Neural progenitor cell (in vitro differentiated cells): ENCODE measurements around the gene UBAC1. TPM values are rescaled to one million over a fixed set of nuclear protein-coding genes. Genes with fewer than 3 reads are reported as not detected.
A peak's percentile ranks its signal among the peaks of the same experiment; 100 is the strongest.

Experiments used
- DNase-seq: peaks from one replicate; pipeline ENCODE4 v3.0.0-alpha.2; 2016; ENCODE audit warnings: low spot score
- H2AFZ ChIP-seq: fragments of 200-600 bp; sonication (generic); replicated peaks from 2 replicates; pipeline ENCODE4 v1.6.1; 2016; ENCODE audit warnings: antibody characterized with exemption
- H3F3A ChIP-seq: fragments of 200-600 bp; sonication (generic); 2 replicates; pipeline ENCODE4 v1.6.1; 2016; ENCODE audit warnings: antibody characterized with exemption, low read depth
- H3K27ac ChIP-seq: fragments of 200-600 bp; sonication (generic); 2 replicates; pipeline ENCODE4 v1.5.1; 2016; ENCODE audit warnings: mild to moderate bottlenecking
- H3K27me3 ChIP-seq: fragments of 200-600 bp; sonication (generic); 2 replicates; pipeline ENCODE4 v1.6.1; 2016; ENCODE audit warnings: mild to moderate bottlenecking, moderate library complexity
- H3K36me3 ChIP-seq: fragments of 200-600 bp; sonication (generic); 2 replicates; pipeline ENCODE4 v1.5.1; 2016
- H3K4me1 ChIP-seq: fragments of 200-600 bp; sonication (generic); 2 replicates; pipeline ENCODE4 v1.6.1; 2016; ENCODE audit warnings: mixed run types
- H3K4me2 ChIP-seq: fragments of 200-600 bp; sonication (generic); 2 replicates; pipeline ENCODE4 v1.6.1; 2016
- H3K4me3 ChIP-seq: fragments of 200-600 bp; sonication (generic); 2 replicates; pipeline ENCODE4 v1.5.1; 2016
- H3K79me2 ChIP-seq: fragments of 200-600 bp; sonication (generic); 2 replicates; pipeline ENCODE4 v1.6.1; 2016; ENCODE audit warnings: low read depth
- H3K9ac ChIP-seq: fragments of 200-600 bp; sonication (generic); 2 replicates; pipeline ENCODE4 v1.6.1; 2016
- H3K9me3 ChIP-seq: fragments of 200-600 bp; sonication (generic); 2 replicates; pipeline ENCODE4 v1.5.1; 2016; ENCODE audit warnings: low read depth
- H4K20me1 ChIP-seq: fragments of 200-600 bp; sonication (generic); 2 replicates; pipeline ENCODE4 v1.6.1; 2016; ENCODE audit warnings: low read depth
- H3K27ac Mint-ChIP-seq: 3 replicates; pipeline ENCODE4 v1.8.0; 2021; ENCODE audit warnings: mixed read lengths
- H3K27me3 Mint-ChIP-seq: 2 replicates; pipeline ENCODE4 v1.8.0; 2022; ENCODE audit warnings: low read depth, mild to moderate bottlenecking, inconsistent platforms, moderate library complexity, mixed read lengths; ENCODE audit not compliant: insufficient read depth
- H3K36me3 Mint-ChIP-seq: 3 replicates; pipeline ENCODE4 v1.8.0; 2021; ENCODE audit warnings: mixed read lengths
- H3K4me1 Mint-ChIP-seq: 3 replicates; pipeline ENCODE4 v1.8.0; 2021; ENCODE audit warnings: mixed read lengths
- H3K4me3 Mint-ChIP-seq: 3 replicates; pipeline ENCODE4 v1.8.0; 2021; ENCODE audit warnings: mild to moderate bottlenecking, moderate library complexity, mixed read lengths
- H3K9me3 Mint-ChIP-seq: 3 replicates; pipeline ENCODE4 v1.8.0; 2020; ENCODE audit warnings: mixed read lengths
- CTCF ChIP-seq: fragments of 200-600 bp; sonication (generic); IDR thresholded peaks from 2 replicates; pipeline ENCODE4 v1.5.1; 2017; ENCODE audit warnings: antibody characterized with exemption, mild to moderate bottlenecking
- EZH2 ChIP-seq: fragments of 200-600 bp; sonication (generic); IDR thresholded peaks from 2 replicates; pipeline ENCODE4 v1.6.1; 2017; ENCODE audit warnings: antibody characterized with exemption, mild to moderate bottlenecking, moderate library complexity
- EZH2phosphoT487 ChIP-seq: fragments of 200-600 bp; sonication (generic); IDR thresholded peaks from 2 replicates; pipeline ENCODE4 v1.6.1; 2017; ENCODE audit warnings: antibody characterized with exemption
- total RNA-seq: library from RNA; depleted of rRNA; stranded (reverse); fragments of >200 nt; gene quantifications from 2 replicates; pipeline ENCODE4 v1.2.3, GENCODE V29; 2015; ENCODE audit warnings: low replicate concordance

The UBAC1 gene
- total RNA-seq, 1 donor from 2014 or later, result 66.0 TPM

- H3K9me3 ChIP-seq, result no peaks in the 10 kb centered on the region
- Mint-ChIP-seq H3K4me1 (peaks cover 2% of the 10 kb centered on the region), H3K9me3 (no peaks in the 10 kb centered on the region), H3K27ac (peak overlapping the region; percentile 37), H3K36me3 (peaks cover 2% of the 10 kb centered on the region), H3K4me3 (no peak overlapping the region), H3K27me3 (peaks cover 4% of the 10 kb centered on the region)
- H3K27ac ChIP-seq, result no peak overlapping the region
- no peaks in the 10 kb centered on the region for H3K79me2 ChIP-seq
- no peak overlapping the region for H2AFZ ChIP-seq
- no peaks in the 10 kb centered on the region for H4K20me1 ChIP-seq
- no peak overlapping the region for H3K4me3 ChIP-seq
- TF ChIP-seq EZH2 (no peak), CTCF (no peak), EZH2phosphoT487 (no peak)
- H3F3A ChIP-seq, result no peaks in the 10 kb centered on the region
- H3K9ac ChIP-seq, result no peak overlapping the region
- no peaks in the 10 kb centered on the region for H3K36me3 ChIP-seq
- no peak overlapping the region for H3K4me2 ChIP-seq
- no peak for DNase-seq
- no peaks in the 10 kb centered on the region for H3K4me1 ChIP-seq
- H3K27me3 ChIP-seq, result no peaks in the 10 kb centered on the region
Measured at GRCh38 chr9:135924628-135925338, 36.4 kb downstream of the UBAC1 start.

GRCh38 chr9:135923508-135923907 is 37.7 kb downstream of the UBAC1 start:
- Mint-ChIP-seq H3K27me3 (peaks cover 4% of the 10 kb centered on the region), H3K9me3 (peaks cover 6% of the 10 kb centered on the region), H3K27ac (no peak overlapping the region), H3K36me3 (peaks cover 8% of the 10 kb centered on the region), H3K4me3 (no peak overlapping the region), H3K4me1 (peaks cover 2% of the 10 kb centered on the region)
- Histone ChIP-seq H3K4me1 (no peaks in the 10 kb centered on the region), H3K36me3 (no peaks in the 10 kb centered on the region), H3K4me3 (no peak overlapping the region), H3K79me2 (no peaks in the 10 kb centered on the region), H2AFZ (no peak overlapping the region), H4K20me1 (no peaks in the 10 kb centered on the region), H3K4me2 (no peak overlapping the region), H3K27ac (no peak overlapping the region), H3K27me3 (no peaks in the 10 kb centered on the region), H3K9ac (no peak overlapping the region), H3F3A (peaks cover 1% of the 10 kb centered on the region), H3K9me3 (peaks cover 6% of the 10 kb centered on the region)
- DNase-seq, result no peak
- no peak for TF ChIP-seq CTCF
- TF ChIP-seq EZH2, result no peak
- TF ChIP-seq EZH2phosphoT487, result no peak

GRCh38 chr9:135921749-135922310 is 39.3 kb downstream of the UBAC1 start:
- Mint-ChIP-seq H3K9me3 (peaks cover 21% of the 10 kb centered on the region), H3K4me1 (no peaks in the 10 kb centered on the region)
- TF ChIP-seq CTCF, result no peak
- TF ChIP-seq EZH2phosphoT487, result no peak
- TF ChIP-seq EZH2, result no peak

More at GRCh38 chr9:135921749-135922310, 39.3 kb downstream of the UBAC1 start:
- Histone ChIP-seq H3K79me2 (no peaks in the 10 kb centered on the region), H3K27me3 (no peaks in the 10 kb centered on the region), H3K4me2 (no peak overlapping the region), H2AFZ (no peak overlapping the region), H3K9me3 (peaks cover 21% of the 10 kb centered on the region), H3K4me3 (no peak overlapping the region), H3K36me3 (peaks cover 4% of the 10 kb centered on the region), H3K4me1 (no peaks in the 10 kb centered on the region), H3K9ac (no peak overlapping the region), H4K20me1 (no peaks in the 10 kb centered on the region), H3K27ac (no peak overlapping the region), H3F3A (peaks cover 5% of the 10 kb centered on the region)
- Mint-ChIP-seq H3K36me3 (peaks cover 16% of the 10 kb centered on the region), H3K4me3 (no peak overlapping the region), H3K27ac (no peak overlapping the region), H3K27me3 (peaks cover 7% of the 10 kb centered on the region)
- DNase-seq, result no peak
